OCI-M2 (cell line): ENCODE results near the gene MSGN1.

Experiments used
- DNase-seq: peaks from one replicate; lab custom pipeline; 2025; ENCODE audit not compliant: unreplicated experiment; lab: John Stamatoyannopoulos, UW

MSGN1 gene, protein sequence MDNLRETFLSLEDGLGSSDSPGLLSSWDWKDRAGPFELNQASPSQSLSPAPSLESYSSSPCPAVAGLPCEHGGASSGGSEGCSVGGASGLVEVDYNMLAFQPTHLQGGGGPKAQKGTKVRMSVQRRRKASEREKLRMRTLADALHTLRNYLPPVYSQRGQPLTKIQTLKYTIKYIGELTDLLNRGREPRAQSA

DNA sequence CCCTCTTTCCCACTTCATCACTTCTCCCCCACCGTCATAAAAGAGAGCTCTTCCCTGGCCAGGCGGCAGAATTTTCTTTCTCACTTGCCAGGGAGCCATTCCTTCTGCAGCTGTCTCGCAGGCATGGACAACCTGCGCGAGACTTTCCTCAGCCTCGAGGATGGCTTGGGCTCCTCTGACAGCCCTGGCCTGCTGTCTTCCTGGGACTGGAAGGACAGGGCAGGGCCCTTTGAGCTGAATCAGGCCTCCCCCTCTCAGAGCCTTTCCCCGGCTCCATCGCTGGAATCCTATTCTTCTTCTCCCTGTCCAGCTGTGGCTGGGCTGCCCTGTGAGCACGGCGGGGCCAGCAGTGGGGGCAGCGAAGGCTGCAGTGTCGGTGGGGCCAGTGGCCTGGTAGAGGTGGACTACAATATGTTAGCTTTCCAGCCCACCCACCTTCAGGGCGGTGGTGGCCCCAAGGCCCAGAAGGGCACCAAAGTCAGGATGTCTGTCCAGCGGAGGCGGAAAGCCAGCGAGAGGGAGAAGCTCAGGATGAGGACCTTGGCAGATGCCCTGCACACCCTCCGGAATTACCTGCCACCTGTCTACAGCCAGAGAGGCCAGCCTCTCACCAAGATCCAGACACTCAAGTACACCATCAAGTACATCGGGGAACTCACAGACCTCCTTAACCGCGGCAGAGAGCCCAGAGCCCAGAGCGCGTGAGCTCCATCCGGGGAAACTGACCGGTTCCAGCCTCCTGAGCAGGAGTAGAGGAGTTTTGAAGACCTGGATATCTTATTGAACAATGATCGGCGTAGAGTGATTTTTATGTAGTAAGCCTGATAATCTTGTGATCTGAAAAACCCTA, at the start of gene MSGN1:
TSS of gene MSGN1 (plus strand) at position 65 of the 850 bp plus-strand sequence. CDS start at position 124, 59 bp downstream.
- no peak for DNase-seq

- no peak for DNase-seq
Measured at GRCh38 chr2:17768894-17769293, 47.4 kb upstream of the MSGN1 start.

- no peak for DNase-seq
Measured at GRCh38 chr2:17771956-17772355, 44.3 kb upstream of the MSGN1 start.

DNA sequence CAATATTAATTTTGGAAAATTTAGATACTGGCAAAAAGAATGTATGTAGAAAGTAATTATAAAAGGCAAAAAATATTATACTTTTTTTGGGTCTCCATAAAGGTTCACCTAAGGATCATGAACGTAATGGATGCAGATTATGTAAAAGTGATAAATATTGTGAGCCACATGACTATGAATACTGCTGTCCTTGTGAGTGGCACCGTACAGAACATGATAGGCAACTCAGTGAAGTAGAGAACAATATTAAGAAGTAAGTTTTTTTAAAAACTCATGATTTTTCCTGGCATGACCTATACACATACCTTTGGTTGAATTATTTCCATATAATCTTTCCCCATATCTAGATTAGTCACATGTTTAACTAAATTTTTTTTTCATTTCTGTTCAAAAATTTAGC, 43.7 kb upstream of the MSGN1 start:
- DNase-seq: no peak

- DNase-seq: no peak
Measured at GRCh38 chr2:17780546-17780945, 35.7 kb upstream of the MSGN1 start.

DNA sequence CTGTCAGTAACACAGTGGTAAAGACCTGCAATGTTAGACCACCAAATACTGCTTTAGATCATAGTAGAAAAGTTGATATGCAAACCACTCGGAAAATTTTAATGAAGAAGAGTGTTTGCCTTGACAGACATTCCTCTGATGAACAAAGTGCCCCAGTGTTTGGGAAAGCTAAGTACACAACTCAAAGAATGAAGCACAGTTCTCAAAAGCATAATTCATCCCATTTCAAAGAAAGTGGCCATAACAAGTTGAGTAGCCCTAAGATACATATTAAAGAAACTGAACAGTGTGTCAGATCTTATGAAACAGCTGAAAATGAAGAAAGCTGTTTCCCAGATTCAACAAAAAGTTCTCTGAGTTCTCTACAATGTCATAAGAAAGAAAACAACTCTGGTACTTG, 34.8 kb upstream of the MSGN1 start:
- DNase-seq: no peak

DNA sequence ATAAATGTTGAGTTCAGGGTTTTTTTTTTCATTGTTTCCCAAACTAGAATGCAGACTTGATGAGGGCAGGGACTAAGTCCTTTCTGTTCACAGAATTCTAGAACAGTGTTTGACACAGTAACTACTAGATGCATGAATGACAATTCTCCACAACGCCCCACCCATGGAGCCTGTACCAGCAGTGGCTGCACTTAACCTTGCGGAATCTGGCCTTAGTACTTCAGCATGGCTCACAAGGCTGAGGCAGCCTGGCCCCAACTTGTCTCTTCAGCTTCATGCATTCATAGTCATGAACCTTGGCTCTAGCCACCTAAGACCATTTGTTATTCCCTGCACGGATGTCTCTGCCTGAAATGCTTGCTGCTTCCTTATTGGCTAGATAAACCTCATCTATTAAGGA, 29.5 kb upstream of the MSGN1 start:
- DNase-seq: no peak

DNA sequence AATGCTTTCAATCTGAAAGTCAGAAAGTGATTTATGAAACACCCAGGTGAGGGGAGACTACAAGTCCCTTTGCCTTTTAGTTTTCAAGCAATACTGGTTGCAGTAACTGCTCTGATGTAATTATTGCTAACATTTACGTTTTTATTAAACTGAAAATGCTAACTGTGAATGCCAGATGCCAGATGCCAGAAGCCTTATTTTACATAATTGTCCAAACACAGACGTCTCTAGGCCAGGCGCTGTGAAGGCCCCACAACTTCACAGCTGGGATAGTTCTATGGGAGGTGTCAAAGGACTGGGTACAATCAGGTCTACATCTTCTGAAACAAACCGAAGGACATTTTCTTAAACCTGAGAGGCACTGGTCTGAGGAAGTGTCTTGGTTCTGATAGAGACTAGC, 27.5 kb upstream of the MSGN1 start:
- no peak for DNase-seq

- DNase-seq: no peak
Measured at GRCh38 chr2:17790536-17790935, 25.7 kb upstream of the MSGN1 start.

GRCh38 chr2:17791121-17791816, 25.0 kb upstream of the MSGN1 start:
- no peak for DNase-seq

- no peak for DNase-seq
Measured at GRCh38 chr2:17791817-17792130, 24.5 kb upstream of the MSGN1 start.

GRCh38 chr2:17792515-17792914, 23.7 kb upstream of the MSGN1 start:
- no peak for DNase-seq

DNA sequence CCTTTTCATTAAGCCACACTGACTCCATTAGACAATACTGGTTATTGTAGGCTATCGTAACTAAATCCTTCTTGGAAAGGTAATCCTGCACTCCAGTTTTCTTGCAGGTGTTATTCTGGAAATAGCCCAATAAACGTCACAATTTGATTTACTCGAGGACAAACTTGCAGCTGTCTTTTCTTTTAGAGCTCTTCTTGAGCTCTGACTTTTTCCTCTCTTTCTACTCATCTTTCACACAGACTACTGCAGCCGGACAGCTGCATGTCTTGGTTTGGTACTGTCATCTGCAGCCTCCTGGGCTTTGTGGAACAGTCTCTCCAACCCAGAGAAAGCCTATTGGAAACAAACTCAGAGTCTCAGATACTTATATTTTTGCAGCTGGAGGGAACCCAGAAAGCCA, 23.0 kb upstream of the MSGN1 start:
- DNase-seq: no peak

DNA sequence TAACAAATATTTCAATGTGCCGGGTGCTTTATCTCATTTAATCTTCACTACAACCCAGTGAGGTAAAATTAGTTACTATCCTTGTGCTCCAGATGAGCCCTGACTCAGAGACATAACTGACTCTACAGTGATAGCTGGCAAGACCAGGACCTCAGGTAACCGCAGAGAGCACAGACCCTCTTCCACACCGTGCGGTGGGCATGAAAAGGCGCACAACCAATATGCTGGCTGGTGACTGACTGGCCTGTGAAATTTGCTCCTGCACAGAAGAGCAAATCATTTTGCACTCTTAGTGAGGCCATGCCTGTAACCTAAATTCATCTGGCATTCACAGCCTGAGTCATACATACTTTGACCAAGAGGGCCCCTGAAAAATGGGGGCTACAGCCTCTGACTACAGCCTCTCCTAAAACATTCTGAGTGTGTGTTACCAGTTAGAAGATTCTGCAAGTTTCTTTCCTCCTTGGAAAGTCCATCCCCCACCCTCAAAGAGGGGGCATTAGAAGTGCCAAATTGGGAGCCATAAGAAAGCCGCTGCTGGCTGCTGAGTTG, 22.4 kb upstream of the MSGN1 start:
- no peak for DNase-seq

DNA sequence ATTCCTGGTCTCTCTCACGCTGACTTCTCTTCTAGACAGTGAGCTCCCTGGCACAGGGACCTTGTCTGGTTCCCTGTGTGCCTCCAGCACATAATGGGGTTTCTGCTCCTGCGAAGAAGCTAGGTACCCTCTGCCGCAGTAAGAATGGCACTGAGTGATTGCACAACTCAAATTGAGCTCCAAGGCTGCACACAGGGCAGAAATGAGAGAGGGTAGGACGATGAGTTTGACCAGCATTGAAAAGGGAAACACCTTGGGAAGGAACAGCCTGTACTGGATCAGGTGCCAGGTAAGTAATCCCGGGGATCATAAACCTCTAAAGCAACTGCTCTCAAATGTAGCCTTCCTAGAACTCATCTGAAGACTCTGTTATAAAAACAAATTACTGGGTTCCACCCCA, 21.0 kb upstream of the MSGN1 start:
- DNase-seq: no peak

GRCh38 chr2:17798338-17798737, 17.9 kb upstream of the MSGN1 start:
- DNase-seq: no peak

GRCh38 chr2:17799301-17800120, 16.7 kb upstream of the MSGN1 start:
- DNase-seq: no peak

GRCh38 chr2:17800219-17800618, 16.0 kb upstream of the MSGN1 start:
- no peak for DNase-seq

- no peak for DNase-seq
Measured at GRCh38 chr2:17800693-17801458, 15.4 kb upstream of the MSGN1 start.

DNA sequence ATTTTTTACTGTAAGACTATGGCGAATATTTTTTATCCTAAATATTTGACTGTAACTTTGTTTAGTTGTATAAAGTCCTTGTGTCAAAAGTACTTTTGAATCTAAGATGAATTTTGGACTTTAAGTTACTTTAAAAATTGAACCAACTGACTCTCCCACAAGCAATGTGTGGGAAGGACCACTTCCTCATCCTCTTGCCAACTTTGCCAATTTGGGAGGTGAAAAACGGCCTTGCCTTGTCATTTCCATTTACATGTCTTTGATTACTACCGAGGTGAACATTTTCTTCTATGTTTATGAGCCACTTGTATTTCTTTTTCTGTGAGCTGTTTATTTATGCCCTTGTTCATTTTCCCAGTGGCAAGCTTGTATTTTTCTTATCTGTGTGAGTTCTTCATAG, 12.8 kb upstream of the MSGN1 start:
- no peak for DNase-seq
